ENCODE results near the gene LPCAT2. TPM values are rescaled to one million over a fixed set of nuclear protein-coding genes. Genes with fewer than 3 reads are reported as not detected.

LPCAT2 gene
- polyA plus RNA-seq, 1 donor from 2014 or later: 0.59 TPM

DNA sequence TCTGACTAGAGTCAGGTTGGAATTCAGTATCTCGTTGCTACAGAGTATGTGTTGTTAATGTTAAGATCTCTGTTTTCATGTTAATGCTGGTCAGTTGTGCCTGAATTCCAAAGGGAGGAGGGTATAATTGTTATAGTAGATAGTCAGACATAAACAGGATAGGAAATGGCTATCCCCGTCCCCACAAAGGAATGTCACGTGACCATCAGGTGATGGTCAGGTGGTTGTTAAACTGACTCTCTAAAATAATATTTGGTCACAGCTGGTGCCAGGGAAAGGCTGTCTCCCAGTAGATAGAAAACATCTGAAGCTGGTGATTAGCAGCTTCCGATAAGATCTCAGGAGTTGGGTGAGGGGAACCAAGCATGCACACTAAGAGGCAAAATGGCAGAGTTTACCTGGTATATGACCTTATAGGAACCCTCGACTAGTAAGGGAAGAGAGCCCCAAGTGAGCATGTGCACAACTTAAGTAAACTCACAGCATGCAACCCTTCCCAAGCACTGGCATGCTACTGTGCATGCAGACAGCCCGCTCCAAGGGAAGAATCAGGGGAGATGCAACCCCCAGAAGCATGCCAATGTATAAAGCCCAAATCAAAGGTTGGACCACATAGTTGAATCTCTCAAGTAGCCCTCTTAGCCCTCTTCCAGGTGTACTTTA is 119.6 kb downstream of the LPCAT2 start:
- no peaks in the 10 kb centered on the region for H3F3A ChIP-seq (ENCODE audit: insufficient read depth, low read length, poor library complexity, severe bottlenecking)
- H3K27me3 ChIP-seq (ENCODE audit: insufficient read depth, low read depth, low read length): no peaks in the 10 kb centered on the region
- H4K20me1 ChIP-seq (ENCODE audit: insufficient read depth): no peaks in the 10 kb centered on the region
- H3K9ac ChIP-seq (ENCODE audit: low read length): no peak overlapping the region
- H3K9me3 ChIP-seq (ENCODE audit: low read length): peaks cover 8% of the 10 kb centered on the region
- no peak overlapping the region for H3K4me3 ChIP-seq (ENCODE audit: low read length)
- TF ChIP-seq SMC3 (conservative IDR thresholded peaks at IDR 0.05; ENCODE audit: poor library complexity) (no peak), RAD21 (conservative IDR thresholded peaks at IDR 0.05) (no peak), EZH2 (IDR thresholded peaks at IDR 0.05; ENCODE audit: borderline replicate concordance, insufficient read depth, low read length, poor library complexity, severe bottlenecking) (no peak), MXI1 (conservative IDR thresholded peaks at IDR 0.05; ENCODE audit: poor library complexity, severe bottlenecking) (no peak), EP300 (conservative IDR thresholded peaks at IDR 0.05; ENCODE audit: poor library complexity, severe bottlenecking) (no peak), TAF1 (IDR thresholded peaks at IDR 0.05; ENCODE audit: low read depth) (no peak), POLR2AphosphoS5 (IDR thresholded peaks at IDR 0.05) (no peak)
- TF ChIP-seq, protein P1, sequence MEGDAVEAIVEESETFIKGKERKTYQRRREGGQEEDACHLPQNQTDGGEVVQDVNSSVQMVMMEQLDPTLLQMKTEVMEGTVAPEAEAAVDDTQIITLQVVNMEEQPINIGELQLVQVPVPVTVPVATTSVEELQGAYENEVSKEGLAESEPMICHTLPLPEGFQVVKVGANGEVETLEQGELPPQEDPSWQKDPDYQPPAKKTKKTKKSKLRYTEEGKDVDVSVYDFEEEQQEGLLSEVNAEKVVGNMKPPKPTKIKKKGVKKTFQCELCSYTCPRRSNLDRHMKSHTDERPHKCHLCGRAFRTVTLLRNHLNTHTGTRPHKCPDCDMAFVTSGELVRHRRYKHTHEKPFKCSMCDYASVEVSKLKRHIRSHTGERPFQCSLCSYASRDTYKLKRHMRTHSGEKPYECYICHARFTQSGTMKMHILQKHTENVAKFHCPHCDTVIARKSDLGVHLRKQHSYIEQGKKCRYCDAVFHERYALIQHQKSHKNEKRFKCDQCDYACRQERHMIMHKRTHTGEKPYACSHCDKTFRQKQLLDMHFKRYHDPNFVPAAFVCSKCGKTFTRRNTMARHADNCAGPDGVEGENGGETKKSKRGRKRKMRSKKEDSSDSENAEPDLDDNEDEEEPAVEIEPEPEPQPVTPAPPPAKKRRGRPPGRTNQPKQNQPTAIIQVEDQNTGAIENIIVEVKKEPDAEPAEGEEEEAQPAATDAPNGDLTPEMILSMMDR (IDR thresholded peaks at IDR 0.05; ENCODE audit: poor library complexity, severe bottlenecking): no peak
- TF ChIP-seq, protein P2, sequence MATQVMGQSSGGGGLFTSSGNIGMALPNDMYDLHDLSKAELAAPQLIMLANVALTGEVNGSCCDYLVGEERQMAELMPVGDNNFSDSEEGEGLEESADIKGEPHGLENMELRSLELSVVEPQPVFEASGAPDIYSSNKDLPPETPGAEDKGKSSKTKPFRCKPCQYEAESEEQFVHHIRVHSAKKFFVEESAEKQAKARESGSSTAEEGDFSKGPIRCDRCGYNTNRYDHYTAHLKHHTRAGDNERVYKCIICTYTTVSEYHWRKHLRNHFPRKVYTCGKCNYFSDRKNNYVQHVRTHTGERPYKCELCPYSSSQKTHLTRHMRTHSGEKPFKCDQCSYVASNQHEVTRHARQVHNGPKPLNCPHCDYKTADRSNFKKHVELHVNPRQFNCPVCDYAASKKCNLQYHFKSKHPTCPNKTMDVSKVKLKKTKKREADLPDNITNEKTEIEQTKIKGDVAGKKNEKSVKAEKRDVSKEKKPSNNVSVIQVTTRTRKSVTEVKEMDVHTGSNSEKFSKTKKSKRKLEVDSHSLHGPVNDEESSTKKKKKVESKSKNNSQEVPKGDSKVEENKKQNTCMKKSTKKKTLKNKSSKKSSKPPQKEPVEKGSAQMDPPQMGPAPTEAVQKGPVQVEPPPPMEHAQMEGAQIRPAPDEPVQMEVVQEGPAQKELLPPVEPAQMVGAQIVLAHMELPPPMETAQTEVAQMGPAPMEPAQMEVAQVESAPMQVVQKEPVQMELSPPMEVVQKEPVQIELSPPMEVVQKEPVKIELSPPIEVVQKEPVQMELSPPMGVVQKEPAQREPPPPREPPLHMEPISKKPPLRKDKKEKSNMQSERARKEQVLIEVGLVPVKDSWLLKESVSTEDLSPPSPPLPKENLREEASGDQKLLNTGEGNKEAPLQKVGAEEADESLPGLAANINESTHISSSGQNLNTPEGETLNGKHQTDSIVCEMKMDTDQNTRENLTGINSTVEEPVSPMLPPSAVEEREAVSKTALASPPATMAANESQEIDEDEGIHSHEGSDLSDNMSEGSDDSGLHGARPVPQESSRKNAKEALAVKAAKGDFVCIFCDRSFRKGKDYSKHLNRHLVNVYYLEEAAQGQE (IDR thresholded peaks at IDR 0.05; ENCODE audit: borderline replicate concordance): no peak
- no peak overlapping the region for H3K4me2 ChIP-seq (ENCODE audit: low read length)
- no peak overlapping the region for H3K27ac ChIP-seq (ENCODE audit: low read length)
- no peaks in the 10 kb centered on the region for H3K9me2 ChIP-seq (ENCODE audit: insufficient read depth, low read length)
- no peak overlapping the region for H2AFZ ChIP-seq (ENCODE audit: low read depth, low read length)
- no peaks in the 10 kb centered on the region for H3K36me3 ChIP-seq (ENCODE audit: insufficient read depth, low read length)
- H3K79me2 ChIP-seq (replicated peaks; ENCODE audit: insufficient read depth, low read length): no peaks in the 10 kb centered on the region

DNA sequence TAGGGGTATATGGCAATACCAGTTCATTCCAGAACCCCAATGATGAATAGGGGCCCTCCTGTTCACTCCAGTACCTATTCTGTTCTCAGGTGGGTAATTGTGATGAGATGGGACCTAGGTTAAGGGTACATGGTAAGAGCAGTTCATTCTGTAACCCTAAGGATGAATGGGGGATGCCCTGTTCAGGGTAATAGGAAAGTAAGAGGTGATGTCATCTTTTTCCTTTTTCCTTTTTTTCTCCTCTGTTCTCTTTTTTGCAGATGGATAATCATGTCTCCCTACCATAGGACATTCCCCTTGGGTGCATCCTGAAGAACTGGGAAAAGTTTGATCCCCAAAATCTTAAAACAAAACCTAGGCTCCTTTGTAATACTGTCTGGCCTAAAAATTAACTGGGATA is 121.9 kb downstream of the LPCAT2 start:
- no peaks in the 10 kb centered on the region for H3K9me2 ChIP-seq (ENCODE audit: insufficient read depth, low read length)
- H3K4me3 ChIP-seq (ENCODE audit: low read length): no peak overlapping the region
- no peak overlapping the region for H3K27ac ChIP-seq (ENCODE audit: low read length)
- H3K79me2 ChIP-seq (replicated peaks; ENCODE audit: insufficient read depth, low read length): no peaks in the 10 kb centered on the region
- H2AFZ ChIP-seq (ENCODE audit: low read depth, low read length): no peak overlapping the region
- H3F3A ChIP-seq (ENCODE audit: insufficient read depth, low read length, poor library complexity, severe bottlenecking): no peaks in the 10 kb centered on the region
- TF ChIP-seq, protein P2 (IDR thresholded peaks at IDR 0.05; ENCODE audit: borderline replicate concordance): no peak
- TF ChIP-seq TAF1 (IDR thresholded peaks at IDR 0.05; ENCODE audit: low read depth) (no peak), RAD21 (conservative IDR thresholded peaks at IDR 0.05) (no peak), SMC3 (conservative IDR thresholded peaks at IDR 0.05; ENCODE audit: poor library complexity) (no peak), EP300 (conservative IDR thresholded peaks at IDR 0.05; ENCODE audit: poor library complexity, severe bottlenecking) (no peak), MXI1 (conservative IDR thresholded peaks at IDR 0.05; ENCODE audit: poor library complexity, severe bottlenecking) (no peak)
- TF ChIP-seq, protein P1 (IDR thresholded peaks at IDR 0.05; ENCODE audit: poor library complexity, severe bottlenecking): no peak
- no peak overlapping the region for H3K9ac ChIP-seq (ENCODE audit: low read length)
- no peak overlapping the region for H3K4me2 ChIP-seq (ENCODE audit: low read length)
- no peaks in the 10 kb centered on the region for H4K20me1 ChIP-seq (ENCODE audit: insufficient read depth)
- no peaks in the 10 kb centered on the region for H3K36me3 ChIP-seq (ENCODE audit: insufficient read depth, low read length)
- peaks cover 8% of the 10 kb centered on the region for H3K9me3 ChIP-seq (ENCODE audit: low read length)
- no peaks in the 10 kb centered on the region for H3K27me3 ChIP-seq (ENCODE audit: insufficient read depth, low read depth, low read length)

All from neural cell (in vitro differentiated cells).